ENCODE results near the gene MYH6.

DNA sequence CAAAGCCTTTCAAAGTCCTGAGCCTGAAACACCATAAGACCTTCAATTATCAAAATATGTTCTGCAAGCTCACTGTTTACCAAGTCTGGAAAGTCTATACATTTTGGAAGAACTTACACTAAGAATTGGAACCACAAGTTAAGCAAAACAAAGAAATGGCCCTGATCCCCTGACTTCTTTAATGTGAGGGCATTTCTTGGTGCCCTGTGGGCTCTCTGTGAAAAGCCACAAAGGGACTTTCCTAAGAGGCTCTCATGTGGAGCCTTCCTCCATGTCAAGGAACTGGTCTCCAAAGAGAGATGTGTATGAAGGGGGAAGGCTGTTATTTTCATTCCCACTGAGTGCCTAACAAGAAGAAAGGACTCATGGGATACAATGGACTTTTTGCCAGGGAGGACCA is 13.5 kb upstream of the MYH6 start:
- TF ChIP-seq CTCF (IDR thresholded peaks at IDR 0.05) (no peak), POLR2A (IDR thresholded peaks at IDR 0.05) (no peak)

Measured in esophagus squamous epithelium (tissue), 4 donors.